BLaER1 treated with 17β-estradiol and CSF1 and Interleukin-3, amounts not matched to agents 10 nM and 100 nM (cell line): ENCODE results near the gene SEC14L6.

ENCODE experiments used
- H3K27ac ChIP-seq, 11 experiments: shearing (Covaris generic); formaldehyde crosslinking; 2 replicates each; pipeline ENCODE4 v1.8.1; 2022
- H3K27me3 ChIP-seq, 11 experiments: shearing (Covaris generic); formaldehyde crosslinking; 2 replicates each; pipeline ENCODE4 v1.8.1; 2022
- H3K36me3 ChIP-seq, 11 experiments: shearing (Covaris generic); formaldehyde crosslinking; 2 replicates each; pipeline ENCODE4 v1.8.1; 2022
- H3K4me1 ChIP-seq, 10 experiments: shearing (Covaris generic); formaldehyde crosslinking; 2 replicates each; pipeline ENCODE4 v1.8.1; 2022
- H3K4me2 ChIP-seq, 11 experiments: shearing (Covaris generic); formaldehyde crosslinking; 2 replicates each; pipeline ENCODE4 v1.8.1; 2022
- H3K4me3 ChIP-seq, 10 experiments: shearing (Covaris generic); formaldehyde crosslinking; 2 replicates each; pipeline ENCODE4 v1.8.1; 2022
- H3K9ac ChIP-seq, 11 experiments: shearing (Covaris generic); formaldehyde crosslinking; 2 replicates each; pipeline ENCODE4 v1.8.1; 2022
- H3K9me3 ChIP-seq, 11 experiments: shearing (Covaris generic); formaldehyde crosslinking; replicated peaks in 1 of 11; 2 replicates each; pipeline ENCODE4 v1.8.1; 2022
- H4K20me1 ChIP-seq, 11 experiments: shearing (Covaris generic); formaldehyde crosslinking; 2 replicates each; pipeline ENCODE4 v1.8.1; 2022
- Cebpa-rat ChIP-seq, 11 experiments: shearing (Covaris generic); IDR thresholded peaks; 2 replicates each; pipeline ENCODE4 v1.8.1; 2022

SEC14L6 gene

DNA sequence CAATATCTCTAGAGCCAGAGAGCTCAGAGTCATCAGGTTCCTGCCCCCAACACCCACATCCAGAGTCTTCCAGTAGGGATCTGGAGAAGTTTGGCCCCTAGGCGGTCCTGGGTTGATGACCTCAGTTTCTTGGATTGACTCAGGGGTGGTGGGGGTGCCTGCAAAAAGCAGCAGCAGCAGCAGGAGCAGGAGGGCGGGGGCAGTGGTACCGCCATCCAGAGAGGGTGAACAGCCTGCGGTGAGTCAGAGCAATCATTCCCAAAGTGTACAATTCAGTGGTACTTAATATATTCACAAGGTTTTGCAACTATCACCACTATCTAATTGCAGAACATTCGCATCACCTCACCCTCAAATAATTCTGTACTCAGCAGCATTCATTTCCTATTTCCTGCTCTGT is 64.8 kb downstream of the SEC14L6 start:
- peak overlapping the region in 3 of 11 experiments; percentile 57 to 78 (median 77); a peak in 6 of 22 replicates for H3K4me2 ChIP-seq
- H3K27ac ChIP-seq, result peak overlapping the region in 1 of 11 experiments; percentile 36; a peak in 1 of 22 replicates
- H3K9me3 ChIP-seq, result no peaks in the 10 kb centered on the region
- no peak for TF ChIP-seq Cebpa-rat (IDR thresholded peaks at IDR 0.05)
- H3K27me3 ChIP-seq, result no peaks in the 10 kb centered on the region
- H4K20me1 ChIP-seq, result peaks cover 0 to 12% (median 0%) of the 10 kb centered on the region in 11 experiments; a peak in 2 of 22 replicates
- peaks cover 0 to 25% (median 0%) of the 10 kb centered on the region in 10 experiments; a peak in 7 of 20 replicates for H3K4me1 ChIP-seq
- no peaks in the 10 kb centered on the region for H3K36me3 ChIP-seq
- no peak overlapping the region for H3K4me3 ChIP-seq
- no peak overlapping the region for H3K9ac ChIP-seq

DNA sequence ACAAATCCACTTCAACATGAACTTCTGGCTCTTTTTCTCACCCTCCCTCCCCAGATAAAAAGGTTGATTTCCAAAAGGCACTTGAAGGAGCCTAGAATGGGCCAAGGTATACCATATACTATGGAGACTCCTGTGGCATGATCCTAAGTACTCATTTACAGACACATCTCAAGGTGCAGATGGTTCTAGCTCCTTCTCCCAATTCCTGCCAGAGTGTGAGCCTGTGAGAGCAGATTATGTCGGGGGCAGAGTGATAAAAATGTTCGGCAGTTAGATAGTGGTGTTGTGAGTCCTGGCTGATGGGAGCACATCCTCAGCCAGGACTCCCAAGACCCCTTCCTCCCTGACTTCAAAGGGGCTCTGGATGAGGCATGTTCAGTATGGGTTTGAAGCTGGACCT is 66.6 kb downstream of the SEC14L6 start:
- no peaks in the 10 kb centered on the region for H3K36me3 ChIP-seq
- no peaks in the 10 kb centered on the region for H3K9me3 ChIP-seq
- no peaks in the 10 kb centered on the region for H3K27me3 ChIP-seq
- no peak overlapping the region for H3K27ac ChIP-seq
- peaks cover 0 to 5% (median 0%) of the 10 kb centered on the region in 11 experiments; a peak in 1 of 22 replicates for H4K20me1 ChIP-seq
- peaks cover 0 to 25% (median 0%) of the 10 kb centered on the region in 10 experiments; a peak in 7 of 20 replicates for H3K4me1 ChIP-seq
- no peak overlapping the region for H3K4me2 ChIP-seq
- no peak for TF ChIP-seq Cebpa-rat (IDR thresholded peaks at IDR 0.05)
- H3K4me3 ChIP-seq, result no peak overlapping the region
- H3K9ac ChIP-seq, result no peak overlapping the region

DNA sequence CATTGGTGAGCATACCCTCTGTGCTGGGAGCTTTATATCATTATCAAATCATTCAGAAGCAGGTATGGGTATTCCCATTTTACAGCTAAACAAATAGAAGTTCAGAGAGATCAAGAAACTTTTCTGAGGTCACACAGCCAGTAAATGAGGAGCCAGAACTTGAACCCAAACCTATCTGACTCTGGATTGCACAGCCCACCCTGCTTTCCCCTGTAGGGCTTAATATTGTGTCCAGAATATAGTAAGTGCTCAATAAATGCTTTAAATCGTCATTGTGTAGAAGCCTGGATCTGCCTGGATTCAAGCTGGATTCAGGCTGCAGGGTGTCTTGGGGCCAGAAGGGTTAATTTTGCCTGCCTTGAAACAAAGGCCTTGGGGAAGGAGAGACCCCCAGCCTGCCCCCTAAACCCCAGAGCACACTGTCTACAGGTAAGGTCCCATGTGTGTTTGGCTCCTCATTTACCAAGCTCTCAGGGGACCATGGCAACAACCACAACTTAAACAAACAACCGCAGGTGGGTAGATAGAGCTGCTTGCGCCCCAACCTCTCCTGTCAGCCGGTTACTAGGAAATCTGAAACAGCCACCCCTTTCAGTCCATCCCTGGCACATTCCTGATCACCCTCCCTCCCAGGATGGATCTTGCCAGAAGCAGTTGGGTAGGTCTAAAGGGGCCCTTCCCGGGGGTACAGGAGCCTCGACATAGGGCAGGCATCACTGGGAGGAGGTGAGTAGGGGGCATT is 71.7 kb downstream of the SEC14L6 start:
- Histone ChIP-seq H3K9me3 (no peaks in the 10 kb centered on the region), H3K36me3 (no peaks in the 10 kb centered on the region), H3K4me2 (no peak overlapping the region), H4K20me1 (no peaks in the 10 kb centered on the region), H3K4me1 (no peaks in the 10 kb centered on the region), H3K27me3 (no peaks in the 10 kb centered on the region), H3K9ac (no peak overlapping the region), H3K27ac (no peak overlapping the region), H3K4me3 (no peak overlapping the region)
- no peak for TF ChIP-seq Cebpa-rat (IDR thresholded peaks at IDR 0.05)

DNA sequence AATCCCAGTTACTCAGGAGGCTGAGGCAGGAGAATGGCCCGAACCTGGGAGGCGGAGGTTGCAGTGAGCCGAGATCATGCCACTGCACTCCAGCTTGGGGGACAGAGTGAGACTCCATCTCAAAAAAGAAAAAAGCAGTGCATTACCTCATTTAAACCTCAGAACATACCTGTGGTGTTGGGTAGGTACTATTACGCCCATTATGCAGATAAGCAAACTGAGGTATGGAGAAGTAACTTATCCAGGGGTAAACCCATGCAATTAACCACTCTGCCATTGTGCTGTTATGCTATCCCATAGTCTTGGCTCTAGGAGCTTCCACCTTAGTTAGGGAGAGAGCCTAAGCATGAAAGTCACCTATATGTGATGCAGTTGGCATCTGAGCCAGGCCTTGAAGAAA is 72.4 kb downstream of the SEC14L6 start:
- Histone ChIP-seq H3K36me3 (no peaks in the 10 kb centered on the region), H3K4me1 (no peaks in the 10 kb centered on the region), H3K4me2 (no peak overlapping the region), H3K9me3 (no peaks in the 10 kb centered on the region), H3K4me3 (no peak overlapping the region), H4K20me1 (no peaks in the 10 kb centered on the region), H3K9ac (no peak overlapping the region), H3K27ac (no peak overlapping the region), H3K27me3 (no peaks in the 10 kb centered on the region)
- no peak for TF ChIP-seq Cebpa-rat (IDR thresholded peaks at IDR 0.05)

DNA sequence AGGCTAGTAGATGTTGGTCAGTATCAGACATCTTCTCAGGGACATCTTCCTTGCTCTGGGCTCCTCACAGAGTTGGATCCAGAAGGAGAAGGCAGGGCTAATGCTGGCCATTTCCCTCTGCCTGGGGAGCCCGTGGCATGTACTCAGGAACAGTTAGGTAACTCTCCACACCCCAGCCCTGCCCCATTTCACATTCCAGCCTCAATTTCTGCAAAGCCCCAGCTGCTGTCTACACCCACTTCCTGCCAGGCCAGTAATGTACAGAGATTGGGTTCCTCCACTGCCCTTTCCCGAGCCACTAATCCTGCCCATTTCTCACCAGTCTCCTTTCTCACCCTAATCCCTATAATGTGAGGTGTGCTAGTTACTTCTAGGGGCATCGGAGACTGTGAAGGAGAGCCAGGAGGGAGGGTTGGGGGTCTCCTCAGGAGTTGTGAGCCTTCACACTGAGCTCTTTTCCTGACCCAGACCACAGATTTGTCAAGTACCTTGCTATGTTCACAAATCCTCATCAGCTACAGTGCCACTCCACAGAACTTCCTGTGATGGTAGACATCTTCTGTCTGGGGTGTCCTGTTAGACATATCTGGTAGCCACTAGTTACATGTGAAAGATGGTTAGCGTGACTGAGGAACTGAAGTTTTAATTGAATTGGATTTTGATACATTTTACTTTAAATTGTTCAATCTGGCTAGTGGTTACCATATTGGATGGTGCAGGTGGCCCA is 73.4 kb downstream of the SEC14L6 start:
- no peak overlapping the region for H3K27ac ChIP-seq
- no peak for TF ChIP-seq Cebpa-rat (IDR thresholded peaks at IDR 0.05)
- no peaks in the 10 kb centered on the region for H3K4me1 ChIP-seq
- no peaks in the 10 kb centered on the region for H3K9me3 ChIP-seq
- no peaks in the 10 kb centered on the region for H4K20me1 ChIP-seq
- H3K9ac ChIP-seq, result no peak overlapping the region
- H3K36me3 ChIP-seq, result no peaks in the 10 kb centered on the region
- no peak overlapping the region for H3K4me3 ChIP-seq
- no peaks in the 10 kb centered on the region for H3K27me3 ChIP-seq
- peak overlapping the region in 1 of 11 experiments; percentile 0; a peak in 2 of 22 replicates for H3K4me2 ChIP-seq
